ENCODE data around the gene CCNY.

CCNY gene

DNA sequence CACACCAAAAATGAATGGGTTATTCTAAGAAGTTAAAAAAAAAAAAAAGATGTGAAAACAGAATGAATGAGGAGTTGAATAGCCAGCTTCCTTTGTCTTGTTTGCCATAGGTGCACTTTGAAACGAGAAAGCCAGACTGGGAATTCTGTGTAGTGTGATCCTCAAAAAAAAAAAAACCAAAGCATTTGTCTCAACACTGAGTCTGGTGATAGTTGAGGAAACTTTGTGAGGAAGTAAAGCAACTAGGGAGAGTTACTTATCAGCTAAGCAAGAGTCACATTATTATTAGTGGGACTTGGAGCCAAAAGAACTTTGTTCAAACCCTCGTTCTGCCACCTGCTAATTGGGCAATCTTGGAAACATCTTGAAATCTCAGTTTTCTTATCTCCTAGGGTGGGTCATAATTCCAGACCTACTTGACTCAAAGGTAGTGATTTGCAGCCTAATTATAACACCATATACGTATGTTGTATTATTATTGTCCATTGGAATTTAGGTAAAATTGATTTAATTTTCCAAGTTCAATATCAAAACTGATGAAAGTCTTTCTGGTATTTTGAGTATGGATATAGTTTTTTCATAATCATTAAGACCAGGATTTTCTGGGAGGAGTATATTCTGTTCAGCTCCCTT is 169.0 kb downstream of the CCNY start:
- Histone ChIP-seq H3K4me1 (peaks cover 2% of the 10 kb centered on the region), H2AFZ (no peak overlapping the region), H3K4me3 (ENCODE audit: low read depth, low read length) (no peak overlapping the region), H3K27me3 (ENCODE audit: control insufficient read depth, insufficient read depth, low read length) (no peaks in the 10 kb centered on the region), H3K36me3 (ENCODE audit: control insufficient read depth, insufficient read depth, low read length) (no peaks in the 10 kb centered on the region), H3K79me2 (peaks cover 36% of the 10 kb centered on the region), H3K27ac (no peak overlapping the region), H3K9me3 (ENCODE audit: control insufficient read depth, low read length) (no peaks in the 10 kb centered on the region), H3K4me2 (ENCODE audit: low read length) (no peak overlapping the region), H3K9ac (no peak overlapping the region)
- TF ChIP-seq, protein P1, sequence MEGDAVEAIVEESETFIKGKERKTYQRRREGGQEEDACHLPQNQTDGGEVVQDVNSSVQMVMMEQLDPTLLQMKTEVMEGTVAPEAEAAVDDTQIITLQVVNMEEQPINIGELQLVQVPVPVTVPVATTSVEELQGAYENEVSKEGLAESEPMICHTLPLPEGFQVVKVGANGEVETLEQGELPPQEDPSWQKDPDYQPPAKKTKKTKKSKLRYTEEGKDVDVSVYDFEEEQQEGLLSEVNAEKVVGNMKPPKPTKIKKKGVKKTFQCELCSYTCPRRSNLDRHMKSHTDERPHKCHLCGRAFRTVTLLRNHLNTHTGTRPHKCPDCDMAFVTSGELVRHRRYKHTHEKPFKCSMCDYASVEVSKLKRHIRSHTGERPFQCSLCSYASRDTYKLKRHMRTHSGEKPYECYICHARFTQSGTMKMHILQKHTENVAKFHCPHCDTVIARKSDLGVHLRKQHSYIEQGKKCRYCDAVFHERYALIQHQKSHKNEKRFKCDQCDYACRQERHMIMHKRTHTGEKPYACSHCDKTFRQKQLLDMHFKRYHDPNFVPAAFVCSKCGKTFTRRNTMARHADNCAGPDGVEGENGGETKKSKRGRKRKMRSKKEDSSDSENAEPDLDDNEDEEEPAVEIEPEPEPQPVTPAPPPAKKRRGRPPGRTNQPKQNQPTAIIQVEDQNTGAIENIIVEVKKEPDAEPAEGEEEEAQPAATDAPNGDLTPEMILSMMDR (IDR thresholded peaks at IDR 0.05): no peak

DNA sequence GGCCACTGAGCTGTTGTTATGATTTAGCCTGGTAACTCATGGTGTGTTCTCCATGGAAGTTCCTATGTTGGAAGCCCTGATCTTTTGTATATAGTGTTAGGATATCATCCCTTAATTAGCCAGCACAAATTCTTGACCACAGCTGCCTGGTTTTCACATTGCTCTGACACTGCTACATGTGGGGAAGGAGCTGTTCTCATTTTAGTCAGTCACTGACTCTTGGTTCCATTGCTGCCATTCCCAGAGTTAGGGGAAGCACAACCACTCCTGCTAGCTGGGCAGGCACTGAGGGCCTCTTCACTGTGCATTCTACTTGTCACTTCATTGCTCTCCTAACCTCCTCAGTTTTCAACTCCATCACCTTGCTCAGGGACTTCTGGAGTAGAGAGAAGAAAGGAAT is 170.4 kb downstream of the CCNY start:
- Histone ChIP-seq H3K9me3 (ENCODE audit: control insufficient read depth, low read length) (no peaks in the 10 kb centered on the region), H3K79me2 (peaks cover 33% of the 10 kb centered on the region), H2AFZ (no peak overlapping the region), H3K9ac (no peak overlapping the region), H3K4me3 (ENCODE audit: low read depth, low read length) (no peak overlapping the region), H3K27me3 (ENCODE audit: control insufficient read depth, insufficient read depth, low read length) (no peaks in the 10 kb centered on the region), H3K4me2 (ENCODE audit: low read length) (no peak overlapping the region), H3K4me1 (peaks cover 10% of the 10 kb centered on the region), H3K36me3 (ENCODE audit: control insufficient read depth, insufficient read depth, low read length) (no peaks in the 10 kb centered on the region), H3K27ac (no peak overlapping the region)
- TF ChIP-seq, protein P1 (IDR thresholded peaks at IDR 0.05): no peak

DNA sequence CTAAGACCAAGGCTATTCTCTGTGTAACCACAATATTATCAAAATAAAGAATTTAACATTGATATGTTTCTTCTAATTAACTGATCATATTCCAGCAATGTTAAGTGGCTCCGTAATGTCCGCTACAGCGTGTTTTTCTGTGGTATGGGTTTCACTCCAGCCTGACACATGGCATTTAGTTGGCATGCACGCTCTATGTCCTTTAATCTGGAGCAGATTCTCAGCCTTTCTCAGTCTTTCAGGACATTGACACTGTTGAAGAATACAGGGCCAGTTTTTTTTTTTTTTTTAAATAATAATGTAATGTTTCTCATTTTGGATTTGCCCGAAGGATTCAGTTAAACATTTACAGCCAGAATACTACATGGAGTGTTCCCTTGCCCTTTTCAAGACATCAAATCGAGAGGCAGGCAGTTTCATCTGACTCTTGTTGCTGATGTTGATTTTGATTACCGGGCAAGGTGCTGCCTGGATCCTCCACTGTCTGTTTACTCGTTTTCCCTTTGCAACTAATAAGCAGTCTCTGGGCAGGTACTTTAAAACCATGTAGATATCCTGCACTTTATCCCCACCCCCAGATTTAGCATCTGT is 171.3 kb downstream of the CCNY start:
- Histone ChIP-seq H3K4me1 (peaks cover 10% of the 10 kb centered on the region), H3K4me3 (ENCODE audit: low read depth, low read length) (no peak overlapping the region), H3K27ac (no peak overlapping the region), H3K27me3 (ENCODE audit: control insufficient read depth, insufficient read depth, low read length) (no peaks in the 10 kb centered on the region), H3K9ac (no peak overlapping the region), H3K9me3 (ENCODE audit: control insufficient read depth, low read length) (no peaks in the 10 kb centered on the region), H2AFZ (no peak overlapping the region), H3K79me2 (peaks cover 31% of the 10 kb centered on the region), H3K4me2 (ENCODE audit: low read length) (no peak overlapping the region), H3K36me3 (ENCODE audit: control insufficient read depth, insufficient read depth, low read length) (no peaks in the 10 kb centered on the region)
- TF ChIP-seq, protein P1 (IDR thresholded peaks at IDR 0.05): no peak

DNA sequence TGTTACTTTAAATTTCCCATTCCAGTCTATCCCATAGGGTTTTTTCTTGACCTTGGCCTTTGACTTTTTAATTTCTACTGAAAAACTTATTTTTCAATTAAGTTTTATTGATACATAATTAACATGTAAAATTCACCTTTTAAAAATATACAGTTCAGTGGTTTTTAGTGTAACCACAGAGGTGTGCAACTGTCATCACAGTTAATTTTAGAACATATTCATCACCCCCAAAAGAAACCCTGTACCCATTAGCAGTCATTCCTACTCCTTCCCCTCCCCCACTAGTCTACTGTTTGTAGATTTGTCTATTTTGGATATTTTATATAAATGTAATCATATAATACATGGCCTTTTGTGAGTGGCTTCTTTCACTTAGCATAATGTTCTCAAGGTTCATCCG is 172.3 kb downstream of the CCNY start:
- no peaks in the 10 kb centered on the region for H3K27me3 ChIP-seq (ENCODE audit: control insufficient read depth, insufficient read depth, low read length)
- H3K4me1 ChIP-seq: peaks cover 10% of the 10 kb centered on the region
- TF ChIP-seq, protein P1 (IDR thresholded peaks at IDR 0.05): no peak
- H3K9me3 ChIP-seq (ENCODE audit: control insufficient read depth, low read length): no peaks in the 10 kb centered on the region
- H3K4me2 ChIP-seq (ENCODE audit: low read length): no peak overlapping the region
- no peaks in the 10 kb centered on the region for H3K36me3 ChIP-seq (ENCODE audit: control insufficient read depth, insufficient read depth, low read length)
- no peak overlapping the region for H2AFZ ChIP-seq
- no peak overlapping the region for H3K27ac ChIP-seq
- H3K9ac ChIP-seq: no peak overlapping the region
- no peak overlapping the region for H3K4me3 ChIP-seq (ENCODE audit: low read depth, low read length)
- H3K79me2 ChIP-seq: peaks cover 21% of the 10 kb centered on the region

DNA sequence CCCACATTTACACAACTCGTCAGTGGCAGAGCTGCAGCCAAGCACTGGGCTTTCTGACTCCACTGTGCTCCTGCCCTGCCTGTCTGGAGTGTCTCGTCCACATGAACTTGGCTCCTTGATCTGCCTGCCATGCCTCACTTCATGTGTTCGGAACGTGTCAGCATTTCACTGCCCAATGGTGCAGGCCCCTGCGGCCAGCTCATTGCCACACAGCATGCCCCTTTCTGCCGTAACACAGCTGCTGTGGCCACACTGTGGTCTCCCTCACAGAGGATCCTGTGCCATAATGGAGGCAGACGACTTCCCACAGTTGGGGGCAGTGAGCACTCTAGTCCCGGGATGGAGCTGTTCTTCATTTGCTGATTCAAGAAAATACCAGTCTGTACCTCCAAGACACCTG is 174.6 kb downstream of the CCNY start:
- H3K9ac ChIP-seq: no peak overlapping the region
- no peak overlapping the region for H3K4me3 ChIP-seq (ENCODE audit: low read depth, low read length)
- H3K4me2 ChIP-seq (ENCODE audit: low read length): peak overlapping the region; percentile 13
- no peaks in the 10 kb centered on the region for H3K27me3 ChIP-seq (ENCODE audit: control insufficient read depth, insufficient read depth, low read length)
- H2AFZ ChIP-seq: no peak overlapping the region
- peaks cover 10% of the 10 kb centered on the region for H3K4me1 ChIP-seq
- peaks cover 21% of the 10 kb centered on the region for H3K79me2 ChIP-seq
- H3K9me3 ChIP-seq (ENCODE audit: control insufficient read depth, low read length): no peaks in the 10 kb centered on the region
- H3K27ac ChIP-seq: no peak overlapping the region
- H3K36me3 ChIP-seq (ENCODE audit: control insufficient read depth, insufficient read depth, low read length): no peaks in the 10 kb centered on the region
- TF ChIP-seq, protein P1 (IDR thresholded peaks at IDR 0.05): no peak
